Kidney (tissue), 14 donors: ENCODE results near the gene TNFRSF18. TPM values are rescaled to one million over a fixed set of nuclear protein-coding genes. Genes with fewer than 3 reads are reported as not detected.

Experiments used
- DNase-seq, 5 donors: peaks; one replicate each; pipeline ENCODE4 v3.0.0-alpha.2; 2013 to 2020
- FAIRE-seq: peaks from 2 replicates; lab custom pipeline; 2012; peaks lifted over from hg19 to GRCh38; lab: Jason Lieb, UNC
- H3K27ac ChIP-seq, 2 donors: one replicate each; pipeline ENCODE4 v1.7.0; 2013; ENCODE audit warnings: low read depth in 2 of 2, low read length in 2 of 2, inconsistent platforms in 1 of 2
- H3K27me3 ChIP-seq: one replicate; pipeline ENCODE4 v1.7.1; 2013; ENCODE audit warnings: low read length, inconsistent platforms; ENCODE audit not compliant: control insufficient read depth, insufficient read depth
- H3K36me3 ChIP-seq, 3 donors: one replicate each; pipeline versions ENCODE4 v1.7.0 to v1.7.1; 2013; ENCODE audit warnings: low read length in 3 of 3, control low read depth in 1 of 3, inconsistent platforms in 1 of 3; ENCODE audit not compliant: insufficient read depth in 3 of 3, control insufficient read depth in 2 of 3
- H3K4me1 ChIP-seq, 3 donors: one replicate each; pipeline versions ENCODE4 v1.7.0 to v1.7.1; 2013; ENCODE audit warnings: low read length in 3 of 3, inconsistent platforms in 1 of 3, low read depth in 1 of 3; ENCODE audit not compliant: control insufficient read depth in 2 of 3, insufficient read depth in 2 of 3
- H3K4me3 ChIP-seq, 3 donors: one replicate each; pipeline versions ENCODE4 v1.7.0 to v1.8.1; 2013; ENCODE audit warnings: low read length in 3 of 3, control low read depth in 1 of 3, inconsistent platforms in 1 of 3
- H3K9ac ChIP-seq, 3 donors: one replicate each; pipeline versions ENCODE4 v1.7.0 to v1.7.1; 2013; ENCODE audit warnings: low read length in 3 of 3, control low read depth in 1 of 3, inconsistent platforms in 1 of 3
- H3K9me3 ChIP-seq, 3 donors: one replicate each; pipeline versions ENCODE4 v1.7.0 to v1.7.1; 2013; ENCODE audit warnings: low read length in 3 of 3, control low read depth in 1 of 3, inconsistent platforms in 1 of 3; ENCODE audit not compliant: control insufficient read depth in 2 of 3, insufficient read depth in 1 of 3
- CTCF ChIP-seq: IDR thresholded peaks from 3 replicates; pipeline ENCODE4 v1.5.1; 2012; ENCODE audit warnings: mild to moderate bottlenecking, moderate library complexity, borderline replicate concordance; ENCODE audit not compliant: insufficient read depth; ENCODE audit errors: extremely low read depth
- intact Hi-C: fragments of 100-400 bp; cut with DNase I; formaldehyde crosslinking; loops from one replicate; pipeline ENCODE4 v1.11.1; 2022
- polyA plus RNA-seq: library from polyadenylated mRNA; stranded (reverse); fragments of 350-450 nt; fragmentation: Illumina TruSeq; extraction: RNeasy Lipid Tissue Mini Kit (QIAGEN cat#74804); gene quantifications from one replicate; pipeline ENCODE4 v1.2.3, GENCODE V29; 2014; ENCODE audit warnings: low read depth, low replicate concordance; ENCODE audit not compliant: insufficient read depth
- total RNA-seq: library from RNA; stranded (reverse); fragmentation: NEBNext Ultra II Directional; extraction: Animal tissue kit (Norgen Biotek cat#: 25700); gene quantifications from one replicate; pipeline ENCODE4 v1.2.1, GENCODE V29; 2021
- donor health status: control.
- donor health status: control.
- donor health status: control.
- donor health status: control.
- donor health status: control.
- donor health status: DM: yes; HTN: yes; CAD: no.
- donor health status: Normal renal cell carcinoma (clear cell type).

Gene TNFRSF18
- total and polyA plus RNA-seq, 2 donors from 2014 or later, result 8.1 TPM; not detected in 1

DNA sequence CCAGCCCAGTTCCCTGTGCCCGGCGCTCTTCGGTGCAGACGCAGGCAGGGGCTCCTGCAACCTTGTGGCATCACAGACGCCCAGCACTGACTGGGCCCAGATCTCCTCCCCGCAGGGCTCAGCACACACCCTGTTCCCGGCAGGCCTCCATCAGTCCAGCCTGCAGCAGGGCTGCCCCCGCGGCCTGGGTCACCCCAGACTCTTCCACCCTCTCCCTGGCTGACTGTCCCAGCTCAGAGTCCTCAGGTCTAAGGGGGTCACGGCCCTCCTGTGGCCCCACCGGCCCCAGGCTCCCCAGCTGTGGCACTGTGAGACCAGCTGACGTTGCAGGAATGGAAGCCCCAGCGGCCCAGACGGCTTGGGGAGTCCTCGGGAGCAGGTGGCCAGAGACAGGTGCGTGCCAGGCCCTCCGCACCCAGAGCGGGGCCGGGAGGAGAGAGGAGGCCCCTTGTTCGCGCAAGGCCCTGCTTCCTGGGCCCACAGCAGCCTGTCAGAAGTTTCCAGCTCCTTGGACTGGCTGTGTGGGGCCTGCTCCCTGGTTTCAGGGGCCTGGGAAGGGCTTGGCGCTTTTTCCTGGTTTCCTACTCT lies 29.9 kb upstream of the TNFRSF18 start:
- no peaks in the 10 kb centered on the region for H3K27me3 ChIP-seq
- DNase-seq (no peak), FAIRE-seq (no peak)
- intact Hi-C loops, result loop anchor here (10.0 kb wide), 1 partner anchor 111 kb away; no protein-coding TSS in a partner anchor
- TF ChIP-seq CTCF, result no peak
- no peak overlapping the region for H3K4me3 ChIP-seq
- H3K36me3 ChIP-seq, result no peaks in the 10 kb centered on the region
- H3K4me1 ChIP-seq, result peaks cover 0 to 9% (median 0%) of the 10 kb centered on the region in 3 donors
- H3K27ac ChIP-seq, result no peak overlapping the region
- no peaks in the 10 kb centered on the region for H3K9me3 ChIP-seq
- H3K9ac ChIP-seq, result no peak overlapping the region

- H3K27ac ChIP-seq, result no peak overlapping the region
- H3K27me3 ChIP-seq, result no peaks in the 10 kb centered on the region
- H3K36me3 ChIP-seq, result no peaks in the 10 kb centered on the region
- DNase-seq, result no peak
- no peak overlapping the region for H3K4me3 ChIP-seq
- FAIRE-seq, result no peak
- H3K9ac ChIP-seq, result no peak overlapping the region
- intact Hi-C loops, result loop anchor here (10.0 kb wide), 1 partner anchor 110 kb away; no protein-coding TSS in a partner anchor
- peaks cover 0 to 16% (median 3%) of the 10 kb centered on the region in 3 donors for H3K4me1 ChIP-seq
- no peak for TF ChIP-seq CTCF
- H3K9me3 ChIP-seq, result no peaks in the 10 kb centered on the region
Observed at GRCh38 chr1:1235016-1235744, 28.8 kb upstream of the TNFRSF18 start.

- no peak for TF ChIP-seq CTCF
- Histone ChIP-seq H3K27me3 (no peaks in the 10 kb centered on the region), H3K9me3 (no peaks in the 10 kb centered on the region), H3K36me3 (peaks cover 0 to 2% (median 0%) of the 10 kb centered on the region in 3 donors), H3K9ac (no peak overlapping the region), H3K27ac (no peak overlapping the region), H3K4me1 (peaks cover 0 to 23% (median 12%) of the 10 kb centered on the region in 3 donors), H3K4me3 (no peak overlapping the region)
- FAIRE-seq (no peak), DNase-seq (no peak)
- intact Hi-C loops, result loop anchor here (10.0 kb wide), 1 partner anchor 109 kb away; no protein-coding TSS in a partner anchor
Observed at GRCh38 chr1:1234180-1234808, 27.9 kb upstream of the TNFRSF18 start.
